Measurements from ENCODE around the gene VTI1A. TPM values are rescaled to one million over a fixed set of nuclear protein-coding genes. Genes with fewer than 3 reads are reported as not detected.

VTI1A gene
- total and polyA plus RNA-seq, 9 of the 15 experiments (the other 6 are each of a cell fraction or from before 2014, with no cell fraction given), result 9.3 to 21.4 (median 16.0) TPM

GRCh38 chr10:112481602-112482001, 34.6 kb downstream of the VTI1A start (continued):
- TF ChIP-seq MGA (IDR thresholded peaks at IDR 0.05), result no peak
- TF ChIP-seq ZBTB9 (CRISPR knock-in tag; IDR thresholded peaks at IDR 0.05), result no peak
- TF ChIP-seq SAFB2 (IDR thresholded peaks at IDR 0.05; ENCODE audit: borderline replicate concordance, low read depth, low read length, severe bottlenecking), result no peak
- TF ChIP-seq ZNF75A (CRISPR knock-in tag; IDR thresholded peaks at IDR 0.05), result no peak
- TF ChIP-seq POLR2B (IDR thresholded peaks at IDR 0.05; ENCODE audit: low read depth, partially characterized antibody), result no peak

Data from K562 (cell line).